SK-N-SH treated with all-trans-retinoic acid at 6 μM for 48 hours (cell line): Measurements from ENCODE around the gene ENTHD1.

Experiments used
- ATAC-seq: fragments of 200-7000 bp; cut with Tn5 transposase; 3 replicates; pipeline ENCODE4 v1.9.1; 2020; ENCODE audit warnings: mild to moderate bottlenecking, moderate library complexity
- BACH2 ChIP-seq: fragments of 250-450 bp; sonication (Bioruptor Pico); IDR thresholded peaks from 2 replicates; pipeline ENCODE4 v1.9.0; 2021; ENCODE audit warnings: mild to moderate bottlenecking, borderline replicate concordance
- CREB5 ChIP-seq: fragments of 250-450 bp; sonication (Bioruptor Pico); IDR thresholded peaks from 2 replicates; pipeline ENCODE4 v1.5.1; 2020; ENCODE audit warnings: low read depth, mild to moderate bottlenecking, moderate library complexity
- CSDC2 ChIP-seq: fragments of 250-450 bp; sonication (Bioruptor Pico); IDR thresholded peaks from 2 replicates; pipeline ENCODE4 v1.5.0; 2020; ENCODE audit warnings: mild to moderate bottlenecking, moderate library complexity
- ESRRG ChIP-seq: fragments of 250-450 bp; sonication (Bioruptor Pico); IDR thresholded peaks from 2 replicates; pipeline ENCODE4 v1.6.1; 2021; ENCODE audit warnings: mild to moderate bottlenecking
- GLIS3 ChIP-seq: fragments of 250-450 bp; sonication (Bioruptor Pico); IDR thresholded peaks from 2 replicates; pipeline ENCODE4 v1.5.0; 2020; ENCODE audit warnings: mild to moderate bottlenecking, moderate library complexity
- ISL1 ChIP-seq: fragments of 250-450 bp; sonication (Bioruptor Pico); IDR thresholded peaks from 2 replicates; pipeline ENCODE4 v2.1.2; 2022; ENCODE audit warnings: mild to moderate bottlenecking, moderate library complexity
- OSR1 ChIP-seq: fragments of 250-450 bp; sonication (Bioruptor Pico); IDR thresholded peaks from 2 replicates; pipeline ENCODE4 v1.8.0; 2022; ENCODE audit warnings: moderate library complexity, mild to moderate bottlenecking, inconsistent platforms
- PATZ1 ChIP-seq: fragments of 250-450 bp; sonication (Bioruptor Pico); IDR thresholded peaks from 2 replicates; pipeline ENCODE4 v1.8.0; 2020; ENCODE audit warnings: mild to moderate bottlenecking, moderate library complexity, borderline replicate concordance
- POU6F1 ChIP-seq: fragments of 250-450 bp; sonication (Bioruptor Pico); IDR thresholded peaks from 2 replicates; pipeline ENCODE4 v1.8.0; 2021; ENCODE audit warnings: low read depth, mild to moderate bottlenecking, moderate library complexity, borderline replicate concordance
- PPARA ChIP-seq: fragments of 250-450 bp; sonication (Bioruptor Pico); IDR thresholded peaks from 2 replicates; pipeline ENCODE4 v1.5.0; 2020; ENCODE audit warnings: mild to moderate bottlenecking, borderline replicate concordance
- RARB ChIP-seq: fragments of 250-450 bp; sonication (Bioruptor Pico); IDR thresholded peaks from 2 replicates; pipeline ENCODE4 v1.8.0; 2021; ENCODE audit warnings: mild to moderate bottlenecking, moderate library complexity
- SNAI2 ChIP-seq: fragments of 250-450 bp; sonication (Bioruptor Pico); IDR thresholded peaks from 2 replicates; pipeline ENCODE4 v1.5.0; 2020; ENCODE audit warnings: mild to moderate bottlenecking, moderate library complexity
- TCF4 ChIP-seq: fragments of 250-450 bp; sonication (Bioruptor Pico); IDR thresholded peaks from 2 replicates; pipeline ENCODE4 v1.8.0; 2021; ENCODE audit warnings: mild to moderate bottlenecking, moderate library complexity, borderline replicate concordance
- TOX ChIP-seq: fragments of 250-450 bp; sonication (Bioruptor Pico); IDR thresholded peaks from 2 replicates; pipeline ENCODE4 v1.8.0; 2021; ENCODE audit warnings: mild to moderate bottlenecking, moderate library complexity, borderline replicate concordance
- TSHZ2 ChIP-seq: fragments of 250-450 bp; sonication (Bioruptor Pico); IDR thresholded peaks from 2 replicates; pipeline ENCODE4 v1.5.0; 2020; ENCODE audit warnings: mild to moderate bottlenecking, moderate library complexity
- ZC3H10 ChIP-seq: fragments of 250-450 bp; sonication (Bioruptor Pico); IDR thresholded peaks from 2 replicates; pipeline ENCODE4 v1.5.1; 2021; ENCODE audit warnings: mild to moderate bottlenecking, moderate library complexity
- ZFP3 ChIP-seq: fragments of 250-450 bp; sonication (Bioruptor Pico); IDR thresholded peaks from 2 replicates; pipeline ENCODE4 v1.5.0; 2020; ENCODE audit warnings: mild to moderate bottlenecking, moderate library complexity
- ZFP30 ChIP-seq: fragments of 450-650 bp; formaldehyde crosslinking; IDR thresholded peaks from 2 replicates; pipeline ENCODE4 v1.5.0; 2022; ENCODE audit warnings: mild to moderate bottlenecking, moderate library complexity
- ZNF565 ChIP-seq: fragments of 450-650 bp; formaldehyde crosslinking; conservative IDR thresholded peaks from 2 replicates; pipeline ENCODE4 v1.5.0; 2020; ENCODE audit warnings: low read depth, mild to moderate bottlenecking, moderate library complexity
- ZNF70 ChIP-seq: fragments of 450-650 bp; formaldehyde crosslinking; IDR thresholded peaks from 2 replicates; pipeline ENCODE4 v1.5.0; 2020; ENCODE audit warnings: mild to moderate bottlenecking, moderate library complexity
- ZNF8 ChIP-seq: fragments of 450-650 bp; formaldehyde crosslinking; IDR thresholded peaks from 2 replicates; pipeline ENCODE4 v1.5.0; 2020; ENCODE audit warnings: mild to moderate bottlenecking, moderate library complexity

The ENTHD1 gene

GRCh38 chr22:39845529-39845928 lies 48.0 kb downstream of the ENTHD1 start:
- ATAC-seq, result no peak
- no peak for TF ChIP-seq OSR1 (CRISPR knock-in tag)
- no peak for TF ChIP-seq ZNF70
- no peak for TF ChIP-seq ZNF8

GRCh38 chr22:39839917-39840510 lies 53.5 kb downstream of the ENTHD1 start:
- ATAC-seq, result no peak
- TF ChIP-seq TOX (CRISPR knock-in tag) (no peak), ZFP3 (no peak), TSHZ2 (CRISPR knock-in tag) (no peak), ZNF70 (no peak), POU6F1 (CRISPR knock-in tag) (no peak), ZNF565 (CRISPR knock-in tag) (no peak), TCF4 (CRISPR knock-in tag) (no peak), ZFP30 (no peak), ESRRG (no peak), PPARA (CRISPR knock-in tag) (no peak)
- TF ChIP-seq, all 23 proteins: peak for 0

- TF ChIP-seq ZNF70 (no peak), BACH2 (CRISPR knock-in tag) (no peak), ZNF8 (no peak), ZFP30 (no peak), ZFP3 (no peak), CREB5 (CRISPR knock-in tag) (no peak), ZNF565 (CRISPR knock-in tag) (no peak), CSDC2 (no peak), OSR1 (CRISPR knock-in tag) (no peak), ISL1 (CRISPR knock-in tag) (no peak), TSHZ2 (CRISPR knock-in tag) (no peak), TOX (CRISPR knock-in tag) (no peak)
- ATAC-seq, result no peak
These were observed 54.4 kb downstream of the ENTHD1 start for GRCh38 chr22:39839204-39839603.

GRCh38 chr22:39833610-39834009 lies 60.0 kb downstream of the ENTHD1 start:
- TF ChIP-seq RARB (CRISPR knock-in tag), result no peak
- no peak for TF ChIP-seq ZFP3
- TF ChIP-seq CSDC2, result no peak
- no peak for ATAC-seq

- ATAC-seq, result no peak
- TF ChIP-seq PATZ1 (CRISPR knock-in tag) (no peak), ESRRG (no peak), ZNF565 (CRISPR knock-in tag) (no peak), ZNF70 (no peak), OSR1 (CRISPR knock-in tag) (no peak), GLIS3 (CRISPR knock-in tag) (no peak), SNAI2 (CRISPR knock-in tag) (no peak), TOX (CRISPR knock-in tag) (no peak), PPARA (CRISPR knock-in tag) (no peak), ZFP3 (no peak), ZFP30 (no peak), CSDC2 (no peak), ISL1 (CRISPR knock-in tag) (no peak), ZC3H10 (CRISPR knock-in tag) (no peak)
These were observed 60.5 kb downstream of the ENTHD1 start for GRCh38 chr22:39833093-39833492.
